ENCODE measurements around the gene ESR2. TPM values are rescaled to one million over a fixed set of nuclear protein-coding genes. Genes with fewer than 3 reads are reported as not detected.

Gene ESR2
- total RNA-seq, 1 donor from 2014 or later: under 0.01 TPM

DNA sequence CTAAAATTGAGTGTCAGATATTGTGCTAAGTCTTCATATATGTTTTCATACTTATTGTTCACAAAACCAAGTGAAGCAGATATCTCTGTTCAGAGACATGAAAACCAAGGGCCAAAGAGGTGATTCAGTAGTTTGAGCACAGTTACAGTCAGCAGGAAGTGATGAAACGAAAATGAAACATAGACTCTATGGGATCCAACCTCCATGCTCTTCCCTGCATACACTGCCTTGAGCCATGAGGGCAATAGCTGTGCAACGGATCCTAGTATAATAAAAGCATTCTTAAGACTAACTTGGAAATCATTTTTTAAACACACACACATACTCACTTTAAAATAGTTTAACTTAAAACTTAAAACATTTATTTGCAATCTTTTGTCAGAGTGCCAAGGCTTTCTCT, 27.9 kb downstream of the ESR2 start:
- peak; percentile 10 to 65 for DNase-seq (ENCODE audit: low read depth in 2 of 2)

DNA sequence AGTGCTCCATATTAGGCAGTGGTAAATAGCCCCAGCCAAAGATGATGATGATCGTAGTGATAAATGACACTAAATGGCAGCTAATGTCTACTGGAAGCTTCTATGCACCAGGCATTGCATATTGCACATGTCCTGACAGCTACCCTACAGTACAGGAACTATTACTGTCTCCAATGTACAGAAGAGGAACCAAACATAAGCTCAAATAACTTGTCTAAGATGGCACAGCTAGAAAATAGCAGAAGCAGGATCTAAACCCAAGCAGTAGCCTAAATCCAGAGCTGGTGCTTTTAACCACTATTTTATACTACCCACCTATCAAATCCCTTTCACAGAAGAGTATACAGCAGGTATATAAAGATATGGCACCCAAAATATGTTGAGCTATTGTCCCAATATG, 28.9 kb downstream of the ESR2 start:
- no peak for DNase-seq (ENCODE audit: low read depth in 2 of 2)

DNA sequence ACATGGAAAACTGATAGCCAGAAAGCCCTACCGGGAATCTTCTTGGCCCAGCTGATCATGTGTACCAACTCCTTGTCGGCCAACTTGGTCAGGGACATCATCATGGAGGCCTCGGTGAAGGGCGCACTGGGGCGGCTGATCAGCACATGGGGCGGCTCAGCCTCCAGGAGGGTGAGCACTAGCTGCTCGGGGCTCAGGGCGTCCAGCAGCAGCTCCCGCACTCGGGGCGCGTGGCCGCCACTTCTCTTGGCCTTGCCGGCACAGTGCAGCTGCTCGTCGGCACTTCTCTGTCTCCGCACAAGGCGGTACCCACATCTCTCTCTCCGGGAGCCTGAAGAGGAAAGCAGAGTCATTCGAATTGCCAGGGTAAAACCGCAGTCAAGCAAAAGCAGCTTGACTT, 33.8 kb downstream of the ESR2 start:
- no peak for DNase-seq (ENCODE audit: low read depth in 2 of 2)

DNA sequence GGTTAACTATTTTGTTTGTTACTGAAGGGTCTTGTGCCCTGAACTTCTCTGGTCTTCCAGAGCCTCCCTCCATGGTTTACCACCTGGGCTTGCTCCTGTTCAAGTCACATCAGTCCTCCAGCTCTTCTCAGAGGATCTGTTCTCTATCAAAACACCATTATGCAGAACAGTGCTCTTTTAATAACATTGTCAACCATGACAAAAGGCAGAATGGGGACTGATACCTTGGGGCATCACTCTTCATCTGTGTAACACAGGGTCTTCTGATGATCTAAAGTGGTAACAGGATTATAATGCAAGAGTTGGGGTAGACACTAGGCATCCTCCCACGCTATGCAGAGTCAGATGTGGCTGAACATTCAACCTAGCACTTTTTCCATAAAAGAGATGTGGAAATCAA, 38.4 kb downstream of the ESR2 start:
- DNase-seq (ENCODE audit: low read depth in 2 of 2): no peak

DNA sequence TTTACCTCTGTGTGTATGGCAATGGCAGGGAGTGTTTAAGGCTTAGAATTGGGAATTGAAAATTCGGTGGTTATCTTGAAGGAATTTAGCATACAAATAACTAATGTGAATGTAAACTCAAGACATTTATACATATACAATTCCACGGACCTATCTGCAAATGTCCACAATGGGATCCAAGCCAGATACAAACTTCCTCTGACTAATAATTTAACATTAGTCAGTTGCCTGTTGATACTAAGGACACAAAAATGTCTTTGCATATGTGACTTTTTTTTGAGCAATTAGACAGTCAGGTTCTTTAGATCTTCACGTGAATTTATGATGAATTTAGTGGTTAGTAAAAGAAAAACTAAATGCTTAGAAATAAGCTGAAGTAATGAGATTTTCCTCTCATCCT, 40.5 kb downstream of the ESR2 start:
- DNase-seq (ENCODE audit: low read depth in 2 of 2): peak; percentile 28 to 83

DNA sequence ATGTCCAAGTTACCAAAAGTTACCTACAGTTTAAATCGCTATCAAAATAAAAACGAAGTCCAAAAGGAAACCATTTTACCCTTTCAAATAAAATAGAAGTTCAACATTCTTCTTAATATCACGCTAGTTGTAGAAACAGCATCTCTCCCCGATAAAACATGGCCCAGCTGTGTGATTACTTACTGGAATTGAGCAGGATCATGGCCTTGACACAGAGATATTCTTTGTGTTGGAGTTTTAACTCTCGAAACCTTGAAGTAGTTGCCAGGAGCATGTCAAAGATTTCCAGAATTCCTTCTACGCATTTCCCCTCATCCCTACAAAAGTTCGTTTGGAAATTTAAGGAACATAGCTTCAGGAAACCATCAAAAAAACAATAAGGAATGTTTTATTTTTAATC, 44.8 kb downstream of the ESR2 start:
- DNase-seq (ENCODE audit: low read depth in 2 of 2): peak in 1 of 2 donors; percentile 23

DNA sequence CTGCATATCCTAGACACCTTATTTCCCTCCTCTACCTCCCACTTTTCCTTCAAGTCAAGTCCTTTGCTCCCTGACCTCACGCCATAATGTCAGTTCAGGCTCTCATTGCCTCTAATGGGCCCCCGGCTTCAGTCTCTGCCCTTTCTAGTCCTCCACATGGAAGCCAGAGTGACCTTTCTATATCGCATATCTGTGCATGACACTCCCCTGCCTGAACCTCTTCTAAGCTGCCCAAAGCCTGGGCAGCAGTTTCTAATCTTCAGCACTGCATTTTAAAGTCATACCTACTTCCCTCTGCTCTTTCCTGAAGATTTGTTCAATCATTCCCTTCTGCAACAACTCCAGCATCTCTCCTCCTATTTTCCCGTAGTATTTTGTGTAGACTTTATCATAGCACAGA, 45.5 kb downstream of the ESR2 start:
- DNase-seq (ENCODE audit: low read depth in 2 of 2): no peak

DNA sequence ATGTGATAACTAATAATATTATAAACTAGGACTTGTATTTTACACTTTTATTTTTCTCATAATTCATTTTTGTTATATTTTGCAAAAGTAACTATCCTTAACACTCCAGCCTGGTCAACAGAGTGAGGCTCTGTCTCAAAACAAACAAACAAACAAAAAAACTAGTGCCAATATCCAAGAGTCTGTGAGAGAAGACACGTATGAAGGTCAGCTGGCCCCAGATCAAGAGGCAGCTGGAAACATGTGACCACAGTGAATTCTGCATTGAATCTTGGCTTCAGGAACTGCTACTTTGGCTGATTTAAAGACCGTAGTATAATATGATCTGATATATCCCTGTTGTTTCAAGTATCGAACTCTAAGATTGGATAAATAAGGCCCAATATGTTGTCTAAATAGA, 47.0 kb downstream of the ESR2 start:
- DNase-seq (ENCODE audit: low read depth in 2 of 2): no peak

DNA sequence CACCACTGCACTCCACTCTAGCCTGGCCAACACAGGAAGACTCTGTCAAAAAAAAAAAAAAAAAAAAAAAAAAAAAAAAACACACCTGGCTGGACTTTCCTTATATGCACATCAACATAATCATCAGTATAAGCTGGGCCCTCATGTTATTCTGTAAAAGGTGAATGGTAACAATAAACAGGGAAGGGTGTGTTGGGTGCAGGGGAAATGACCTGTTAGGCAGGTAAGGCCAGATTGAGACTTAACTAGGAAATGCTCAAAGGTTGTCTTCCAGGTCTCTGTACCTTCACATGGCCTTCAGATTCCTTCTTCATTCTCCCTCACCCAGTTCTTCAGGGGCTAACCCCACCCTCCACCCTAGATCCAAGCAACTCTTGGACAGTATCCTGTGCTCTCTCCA, 47.5 kb downstream of the ESR2 start:
- no peak for DNase-seq (ENCODE audit: low read depth in 2 of 2)

DNA sequence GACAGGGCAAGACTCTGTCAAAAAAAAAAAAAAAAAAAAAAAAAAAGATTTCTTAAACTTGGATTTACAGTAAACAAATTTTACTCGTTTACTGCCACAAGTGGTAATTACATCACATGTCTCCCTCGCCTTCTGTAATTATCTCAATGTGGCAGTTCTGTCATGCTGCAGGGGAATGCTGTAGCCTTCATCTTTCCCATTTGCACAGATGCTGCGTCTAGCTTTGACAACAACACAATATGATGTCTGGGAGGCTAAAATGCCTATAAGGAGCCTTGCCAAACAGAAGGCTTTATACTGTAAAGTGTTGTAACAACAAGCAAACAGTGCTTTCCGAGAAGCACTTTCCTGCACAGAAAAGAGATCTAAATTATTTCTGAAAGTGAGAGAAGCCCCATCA, 48.7 kb downstream of the ESR2 start:
- no peak for DNase-seq (ENCODE audit: low read depth in 2 of 2)

DNA sequence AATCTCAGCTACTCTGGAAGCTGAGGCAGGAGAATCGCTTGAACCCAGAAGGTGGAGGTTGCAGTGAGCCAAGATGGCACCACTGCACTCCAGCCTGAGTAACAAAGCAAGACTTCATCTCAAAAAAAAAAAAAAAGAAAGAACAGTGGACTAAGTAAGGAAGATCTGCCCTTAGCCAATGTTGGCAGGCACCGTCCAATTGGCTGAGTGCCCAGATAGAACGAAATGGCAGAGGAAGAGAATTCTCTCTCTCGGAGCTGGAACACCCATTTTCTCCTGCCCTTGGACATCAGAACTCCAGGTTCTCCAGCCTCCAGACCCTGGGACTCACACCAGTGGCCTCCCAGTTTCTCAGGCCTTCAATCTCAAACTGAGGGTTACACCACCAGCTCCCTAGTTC, 49.9 kb downstream of the ESR2 start:
- peak; percentile 33 to 40 for DNase-seq (ENCODE audit: low read depth in 2 of 2)

DNA sequence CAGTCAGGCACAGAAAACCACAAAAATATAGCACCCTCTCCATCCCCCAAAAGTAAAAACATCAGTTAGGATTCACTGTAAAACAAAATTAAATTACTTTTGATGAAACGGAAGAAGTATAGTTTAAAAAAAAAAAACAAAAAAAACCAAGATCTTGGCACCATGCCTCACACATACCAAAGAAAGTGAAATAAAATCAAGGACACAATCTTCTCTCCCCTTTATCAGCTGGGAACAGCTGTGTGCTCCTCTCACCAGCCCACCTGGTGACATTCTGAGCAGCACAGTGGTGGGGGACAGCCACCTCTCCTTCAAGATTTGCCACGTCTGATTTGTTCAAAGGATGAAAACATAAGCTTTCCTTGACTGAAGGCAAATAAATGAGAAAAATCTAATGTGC, 55.5 kb downstream of the ESR2 start:
- DNase-seq (ENCODE audit: low read depth in 2 of 2): no peak

DNA sequence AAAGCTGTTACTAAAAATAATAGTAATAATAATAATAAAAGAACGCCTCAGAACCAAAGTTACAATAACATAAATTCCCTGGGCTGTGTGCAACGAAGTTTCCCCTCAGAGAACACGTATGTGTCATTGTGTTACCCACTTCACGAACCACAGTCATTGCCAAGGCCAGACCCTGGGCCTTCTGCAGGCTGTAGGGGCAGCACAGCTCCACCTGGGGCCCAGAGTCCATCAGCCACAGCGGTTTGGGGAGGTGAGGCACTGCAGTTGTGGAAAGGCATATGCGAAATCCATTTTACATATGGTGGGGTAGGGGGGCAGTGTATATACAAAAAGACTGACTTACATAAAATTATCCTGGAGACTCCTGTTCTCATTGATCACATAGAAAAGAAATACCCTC, 56.1 kb downstream of the ESR2 start:
- DNase-seq (ENCODE audit: low read depth in 2 of 2): no peak

DNA sequence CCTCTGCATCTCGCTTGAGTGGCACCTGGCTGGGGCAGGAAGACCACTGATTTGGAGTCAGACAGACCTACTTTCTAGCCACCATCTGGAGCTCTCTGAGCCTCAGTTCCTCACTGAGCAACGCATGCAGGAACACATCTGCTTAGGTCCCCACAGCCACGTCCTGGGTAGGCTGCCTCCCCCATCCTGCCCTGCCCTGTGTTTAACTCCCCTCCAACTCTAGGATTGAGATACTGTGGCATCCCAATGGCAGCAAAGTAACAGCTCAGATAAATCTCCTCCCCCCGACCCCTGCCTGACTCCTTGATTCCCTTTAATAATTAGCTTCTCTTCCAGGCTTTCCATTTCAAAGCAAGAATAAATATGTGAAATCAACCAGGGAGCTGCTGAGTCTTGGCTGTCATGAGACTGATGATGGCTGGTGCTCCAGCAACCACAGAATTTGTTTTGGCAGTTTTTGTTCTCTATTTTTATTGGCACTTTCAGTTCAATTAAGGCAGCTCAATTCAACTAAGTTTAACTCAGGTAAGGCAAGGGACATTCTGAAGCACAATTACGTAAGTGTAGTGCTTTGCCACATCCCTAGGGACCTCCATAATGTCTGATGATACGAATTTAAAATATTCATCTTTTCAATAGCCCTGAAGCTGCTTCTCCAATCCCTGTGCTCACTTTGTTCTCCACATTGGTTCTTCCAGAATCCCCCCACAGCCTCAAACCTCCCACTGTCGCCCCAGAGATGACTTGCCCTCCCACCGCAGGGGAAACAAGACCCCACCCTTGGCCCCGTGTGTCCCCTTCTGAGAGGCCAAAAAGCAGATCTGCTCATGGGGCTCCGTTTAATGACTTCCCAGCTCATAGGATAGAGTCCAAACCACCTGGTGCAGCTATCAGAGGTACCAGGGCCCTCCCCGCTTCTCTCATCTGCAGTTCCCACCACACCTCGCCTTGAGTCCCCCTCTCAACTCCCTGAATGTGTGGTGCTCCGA, 58.2 kb downstream of the ESR2 start:
- DNase-seq (ENCODE audit: low read depth in 2 of 2): no peak

DNA sequence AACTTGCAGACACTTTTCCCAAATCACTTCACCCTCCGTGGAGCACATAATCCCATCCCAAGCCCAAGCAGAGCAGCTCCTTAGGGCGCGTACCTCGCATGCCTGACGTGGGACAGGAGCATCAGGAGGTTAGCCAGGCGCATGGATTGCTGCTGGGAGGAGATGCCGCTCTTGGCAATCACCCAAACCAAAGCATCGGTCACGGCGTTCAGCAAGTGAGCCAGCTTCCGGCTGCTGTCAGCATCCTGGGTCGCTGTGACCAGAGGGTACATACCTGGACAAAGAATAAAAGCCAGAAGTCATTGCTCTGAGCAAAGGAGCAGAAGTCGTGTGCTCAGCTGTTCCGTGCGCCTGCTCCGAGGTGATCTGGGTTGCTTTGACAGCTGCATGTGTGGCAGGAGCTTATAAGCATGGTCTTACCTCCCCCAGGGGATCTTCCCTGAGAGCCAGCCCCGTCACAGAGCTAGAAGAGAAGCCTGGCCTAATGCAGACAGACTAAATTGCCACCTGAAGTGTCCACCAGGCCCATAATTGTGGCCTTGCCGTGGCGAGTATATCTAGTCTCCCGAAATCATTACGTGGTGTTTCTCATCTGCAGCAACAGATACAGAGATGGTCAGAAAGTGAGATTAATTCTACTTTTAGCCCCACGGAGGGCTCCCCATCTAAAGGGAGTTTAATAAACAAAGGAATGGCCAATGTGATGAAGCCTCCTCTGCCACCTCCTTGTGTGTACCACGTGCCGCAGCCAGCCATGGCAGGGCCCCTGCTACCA, 59.1 kb downstream of the ESR2 start:
- peak; percentile 15 to 73 for DNase-seq (ENCODE audit: low read depth in 2 of 2)

DNA sequence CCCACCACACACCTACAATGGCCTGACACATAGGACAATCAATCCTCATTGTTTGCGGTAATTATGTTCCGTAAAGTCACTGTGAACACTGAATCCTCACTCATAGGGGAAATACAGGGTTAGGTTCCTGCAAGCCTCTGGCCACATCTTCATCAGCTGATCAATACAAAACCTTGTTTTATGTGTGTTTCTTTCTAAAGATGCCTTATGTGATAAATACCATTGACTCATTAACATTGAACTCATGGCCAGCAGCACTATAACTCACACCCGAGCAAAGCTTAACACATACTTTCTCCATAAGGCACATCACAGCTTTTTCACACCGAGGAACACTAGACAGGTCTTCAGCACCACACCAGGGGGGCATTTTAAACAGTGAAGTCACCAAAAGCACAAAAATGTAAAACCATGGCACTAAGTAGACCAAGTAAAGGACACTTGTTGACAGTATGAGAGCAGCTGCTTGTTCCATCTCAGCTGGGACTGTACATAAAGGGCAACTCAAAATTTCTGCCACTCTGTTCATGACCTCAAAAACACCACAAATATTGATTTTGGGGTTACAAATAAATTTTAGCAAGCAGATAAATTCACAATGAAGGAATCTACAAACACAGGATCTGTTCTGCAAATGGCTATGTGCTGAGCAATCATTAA, 60.5 kb downstream of the ESR2 start:
- no peak for DNase-seq (ENCODE audit: low read depth in 2 of 2)

DNA sequence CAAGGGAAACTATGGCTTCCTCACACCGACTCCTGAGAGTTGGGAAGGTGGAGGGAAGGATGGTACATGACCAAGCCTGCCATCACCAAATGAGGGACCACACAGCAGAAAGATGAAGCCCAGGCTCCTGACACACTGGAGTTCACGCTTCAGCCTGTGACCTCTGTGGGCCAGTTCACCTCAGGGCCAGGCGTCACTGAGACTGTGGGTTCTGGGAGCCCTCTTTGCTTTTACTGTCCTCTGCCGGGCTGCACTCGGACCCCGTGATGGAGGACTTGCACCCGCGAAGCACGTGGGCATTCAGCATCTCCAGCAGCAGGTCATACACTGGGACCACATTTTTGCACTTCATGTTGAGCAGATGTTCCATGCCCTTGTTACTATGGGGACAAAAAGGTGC, 61.2 kb downstream of the ESR2 start:
- no peak for DNase-seq (ENCODE audit: low read depth in 2 of 2)

DNA sequence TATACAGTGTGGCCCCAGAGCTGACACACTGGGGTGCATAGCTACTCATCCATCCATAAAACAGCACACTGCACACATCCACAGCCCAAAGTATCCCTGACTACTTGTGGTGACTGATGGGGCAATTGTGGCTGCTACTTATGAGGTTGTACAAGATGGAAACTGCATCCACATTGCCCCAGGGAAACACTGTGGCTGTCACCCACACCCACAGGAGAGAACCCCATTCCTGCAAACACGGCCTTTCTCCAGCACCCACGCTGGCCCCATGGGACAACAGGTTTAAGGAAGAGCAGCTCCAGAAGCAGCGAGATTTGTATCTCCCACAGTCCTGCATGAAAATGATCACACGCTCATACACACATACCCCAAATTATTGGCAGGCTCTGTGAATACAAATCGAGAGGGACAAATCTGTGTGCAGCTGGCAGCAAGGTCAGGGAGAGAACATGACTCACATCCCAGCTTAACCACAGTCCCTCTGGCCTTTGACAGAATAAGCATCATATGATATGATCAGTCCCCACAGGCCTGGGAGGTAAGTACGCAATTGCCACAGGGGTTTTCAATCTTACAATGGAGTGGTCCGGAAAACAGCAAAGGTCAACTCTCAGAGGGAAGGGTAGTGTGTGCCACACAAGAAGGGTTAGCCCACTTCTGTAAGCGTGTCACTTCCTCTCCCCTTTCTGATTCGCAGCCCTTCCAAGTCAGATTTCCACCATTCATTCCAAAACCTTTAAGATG, 61.9 kb downstream of the ESR2 start:
- peak; percentile 79 to 98 for DNase-seq (ENCODE audit: low read depth in 2 of 2)

DNA sequence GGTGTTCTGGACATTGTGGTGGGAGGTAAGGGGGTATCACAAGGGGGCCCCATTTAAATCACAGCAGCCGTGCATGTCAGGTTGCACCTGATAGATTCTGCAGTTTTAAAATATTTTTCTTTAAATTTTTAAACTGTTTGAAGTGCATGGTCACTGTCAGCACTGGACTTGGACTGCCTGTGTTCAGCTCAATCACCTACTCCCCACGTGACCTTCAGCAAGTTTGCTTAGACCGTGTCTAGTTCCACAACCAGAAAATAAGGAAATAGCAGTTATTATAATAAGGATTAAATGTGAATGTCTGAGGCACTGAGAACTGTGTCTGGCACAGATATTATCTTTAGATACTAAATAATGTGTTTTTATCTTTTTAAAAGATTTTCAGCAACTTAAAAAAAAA, 64.7 kb downstream of the ESR2 start:
- no peak for DNase-seq (ENCODE audit: low read depth in 2 of 2)

DNA sequence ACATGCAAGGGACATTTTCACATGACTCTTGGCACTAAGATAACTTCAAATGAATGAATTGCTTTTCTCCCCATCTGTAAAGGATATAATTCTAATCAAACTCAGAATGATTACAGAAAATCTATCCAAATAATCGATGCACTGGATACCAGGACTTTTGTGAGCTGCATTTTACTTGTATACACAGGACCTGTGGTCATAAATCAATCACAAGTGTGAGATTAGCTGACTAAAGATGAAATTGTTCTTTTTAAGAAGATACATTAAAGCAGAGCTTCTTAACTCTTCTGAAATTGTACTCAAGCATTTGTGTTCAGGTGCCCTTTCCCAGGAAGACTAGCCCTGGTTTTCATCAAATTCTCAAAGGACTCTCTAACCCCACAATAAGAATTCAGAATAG, 66.3 kb downstream of the ESR2 start:
- DNase-seq (ENCODE audit: low read depth in 2 of 2): no peak

DNA sequence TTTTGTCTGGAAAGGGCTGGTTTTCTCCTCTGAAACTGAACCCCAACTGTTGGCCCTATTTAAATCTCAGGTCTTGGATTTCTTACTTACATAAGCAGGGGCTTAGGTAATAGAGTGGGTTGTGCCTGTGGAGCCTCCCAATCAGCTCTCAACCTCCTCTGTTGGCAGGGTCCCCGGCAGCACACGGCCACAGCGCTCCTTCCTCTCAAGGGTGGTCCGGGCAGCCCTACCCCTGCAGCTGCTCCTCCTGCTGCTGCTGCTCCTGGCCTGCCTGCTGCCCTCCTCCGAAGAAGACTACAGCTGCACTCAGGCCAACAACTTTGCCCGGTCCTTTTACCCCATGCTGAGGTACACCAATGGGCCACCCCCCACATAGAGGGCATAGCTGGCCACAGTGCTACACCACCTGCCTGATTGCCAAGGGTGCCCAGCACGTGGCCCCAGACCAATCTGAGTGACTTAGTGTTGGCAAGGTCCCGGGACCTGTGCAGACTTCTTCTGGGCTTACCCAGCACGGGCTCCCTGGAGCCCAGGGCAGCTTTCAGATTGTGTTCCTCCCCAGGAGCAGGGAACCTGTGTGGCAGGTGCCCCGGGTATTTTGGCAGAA, 68.9 kb downstream of the ESR2 start:
- DNase-seq (ENCODE audit: low read depth in 2 of 2): no peak
